ENCODE measurements around the gene RAPGEF4. TPM values are rescaled to one million over a fixed set of nuclear protein-coding genes. Genes with fewer than 3 reads are reported as not detected.

RAPGEF4 gene
- total RNA-seq, 2 donors from 2014 or later = 1.4 to 2.2 TPM

DNA sequence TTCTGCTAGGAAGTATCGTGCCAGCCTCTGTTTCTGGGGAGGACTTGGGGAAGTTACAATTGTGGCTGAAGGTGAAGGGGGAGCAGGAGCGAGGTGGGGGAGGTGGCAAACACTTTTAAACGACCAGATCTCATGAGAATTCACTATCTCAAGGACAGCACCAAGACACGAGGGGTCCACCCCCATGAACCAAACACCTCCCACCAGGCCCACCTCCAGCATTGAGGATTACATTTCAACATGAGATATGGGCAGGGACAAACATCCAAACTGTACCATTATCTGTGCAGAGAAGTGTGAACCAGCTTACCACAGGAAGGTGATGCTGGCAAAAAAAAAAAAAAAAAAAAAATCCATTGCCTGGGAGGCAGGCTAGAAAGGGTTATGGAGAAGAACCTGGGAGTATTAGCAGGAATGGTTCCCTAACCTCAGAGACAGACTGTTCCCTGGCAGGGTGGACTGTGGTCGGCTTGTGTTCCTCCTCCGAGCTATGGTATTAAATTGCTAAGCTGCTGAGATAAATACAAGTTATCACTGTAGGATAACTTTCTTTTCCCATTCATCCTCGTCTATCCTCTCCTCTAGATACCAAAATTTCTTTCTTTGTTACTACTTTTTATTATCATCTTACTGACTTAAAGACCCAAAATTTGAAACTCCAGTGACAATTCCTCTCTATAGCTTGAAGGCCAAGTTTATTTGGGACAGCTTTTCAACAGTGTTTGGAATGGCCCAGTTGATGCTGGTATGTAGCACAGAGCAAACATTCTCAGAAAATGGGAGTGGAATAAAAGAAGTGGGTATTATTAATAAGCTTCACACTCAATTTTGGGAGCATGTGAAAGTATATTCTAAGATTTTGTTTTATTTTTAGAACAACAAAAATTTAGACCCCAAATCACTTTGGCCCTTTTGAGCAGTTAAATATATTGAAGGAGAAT is 266.3 kb downstream of the RAPGEF4 start:
- Mint-ChIP-seq H3K4me3 (no peak overlapping the region), H3K36me3 (ENCODE audit: low read depth) (no peaks in the 10 kb centered on the region), H3K9me3 (peaks cover 4% of the 10 kb centered on the region), H3K4me1 (no peaks in the 10 kb centered on the region), H3K27me3 (peaks cover 21% of the 10 kb centered on the region), H3K27ac (no peak overlapping the region)
- ATAC-seq (replicated peaks) = no peak

- no peak for ATAC-seq (replicated peaks)
- Mint-ChIP-seq H3K36me3 (ENCODE audit: low read depth) (no peaks in the 10 kb centered on the region), H3K9me3 (peaks cover 3% of the 10 kb centered on the region), H3K27ac (no peak overlapping the region), H3K4me1 (no peaks in the 10 kb centered on the region), H3K27me3 (peaks cover 26% of the 10 kb centered on the region), H3K4me3 (no peak overlapping the region)
These were observed 267.3 kb downstream of the RAPGEF4 start for GRCh38 chr2:173002751-173003541.

- H3K4me1 Mint-ChIP-seq = no peaks in the 10 kb centered on the region
- H3K27ac Mint-ChIP-seq = no peak overlapping the region
- ATAC-seq (replicated peaks) = peak; percentile 46
- H3K9me3 Mint-ChIP-seq = no peaks in the 10 kb centered on the region
- H3K27me3 Mint-ChIP-seq = peaks cover 33% of the 10 kb centered on the region
- H3K4me3 Mint-ChIP-seq = no peak overlapping the region
- no peaks in the 10 kb centered on the region for H3K36me3 Mint-ChIP-seq (ENCODE audit: low read depth)
These were observed 273.1 kb downstream of the RAPGEF4 start for GRCh38 chr2:173008786-173009185.

DNA sequence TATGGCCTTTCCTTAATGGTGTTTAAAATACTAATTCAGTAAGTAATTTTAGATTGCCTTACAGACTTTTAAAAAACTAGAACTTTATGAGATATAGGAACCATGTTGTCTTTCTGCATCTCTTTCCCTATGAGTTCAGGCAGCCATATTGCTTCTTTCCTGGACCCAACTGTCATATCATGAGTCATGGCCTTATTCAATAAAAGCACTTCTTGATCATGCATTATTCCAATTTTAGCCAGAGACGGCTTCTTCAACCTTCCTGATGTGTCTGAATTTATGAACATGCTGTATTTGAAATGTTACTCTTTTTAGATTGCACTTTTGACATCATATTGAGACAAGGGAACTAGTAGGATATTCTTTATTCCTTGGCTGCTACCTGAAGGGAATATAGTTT is 274.6 kb downstream of the RAPGEF4 start:
- Mint-ChIP-seq H3K36me3 (ENCODE audit: low read depth) (no peaks in the 10 kb centered on the region), H3K4me3 (no peak overlapping the region), H3K27ac (no peak overlapping the region), H3K9me3 (no peaks in the 10 kb centered on the region), H3K27me3 (peaks cover 36% of the 10 kb centered on the region), H3K4me1 (no peaks in the 10 kb centered on the region)
- ATAC-seq (replicated peaks) = no peak

DNA sequence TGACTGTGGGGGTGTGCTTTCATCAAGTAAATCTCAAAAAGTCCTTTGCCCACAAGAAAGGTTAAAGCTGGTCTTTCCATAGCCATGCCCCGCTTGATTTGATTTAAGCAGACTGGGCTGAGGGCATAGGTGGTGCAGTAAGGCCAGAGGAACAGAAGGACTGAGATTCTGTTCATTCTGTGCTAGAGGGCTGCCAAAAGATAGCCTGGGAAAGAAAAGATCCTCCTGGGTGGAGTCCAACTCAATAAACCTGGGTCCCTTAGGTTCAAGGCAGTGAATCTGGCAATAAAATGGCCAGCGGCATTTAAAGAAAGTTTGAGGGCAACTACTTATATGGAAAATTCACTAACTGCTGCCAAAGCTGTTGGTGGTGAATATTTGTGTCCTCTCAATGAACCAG is 280.8 kb downstream of the RAPGEF4 start:
- Mint-ChIP-seq H3K4me3 (no peak overlapping the region), H3K4me1 (no peaks in the 10 kb centered on the region), H3K27ac (no peak overlapping the region), H3K36me3 (ENCODE audit: low read depth) (no peaks in the 10 kb centered on the region), H3K27me3 (peaks cover 11% of the 10 kb centered on the region), H3K9me3 (no peaks in the 10 kb centered on the region)
- ATAC-seq (replicated peaks) = no peak

DNA sequence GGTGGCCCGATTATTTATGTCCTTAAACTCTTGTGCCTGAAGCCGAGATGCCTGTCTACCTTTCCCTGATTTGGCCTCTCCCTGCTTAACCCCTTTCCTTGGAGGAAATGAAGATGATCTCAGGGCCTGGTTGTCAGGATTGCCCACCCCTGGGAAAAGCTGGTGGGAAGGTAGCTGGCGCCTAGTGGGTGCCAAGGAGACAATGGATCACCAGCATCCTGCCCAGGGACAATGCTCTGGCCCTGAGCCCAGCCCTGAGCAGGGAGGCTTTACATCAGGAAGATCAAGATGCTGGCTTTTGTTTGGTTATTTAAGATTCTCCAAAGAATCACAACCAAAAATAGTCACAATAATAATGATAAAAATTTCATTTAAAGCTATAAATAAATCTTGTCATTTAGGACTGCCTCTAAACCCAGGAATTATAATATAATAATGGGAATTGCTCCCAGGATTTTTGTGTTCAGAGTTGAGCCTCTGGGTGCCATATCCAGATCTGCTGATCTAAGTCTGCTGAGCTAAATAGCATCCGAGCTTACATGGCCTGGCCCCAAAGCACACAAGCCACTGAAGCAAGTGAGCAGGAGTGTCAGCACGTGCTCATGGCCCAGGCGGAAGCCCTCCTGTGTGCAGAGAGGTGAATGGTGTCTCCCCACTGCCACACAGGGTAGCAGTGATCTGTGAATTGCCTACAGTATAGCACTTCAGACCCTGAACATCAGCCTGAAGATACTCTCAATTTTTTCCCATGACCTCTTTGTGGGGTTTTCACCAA is 282.2 kb downstream of the RAPGEF4 start:
- no peaks in the 10 kb centered on the region for H3K4me1 Mint-ChIP-seq
- H3K4me3 Mint-ChIP-seq = no peak overlapping the region
- no peak for ATAC-seq (replicated peaks)
- no peaks in the 10 kb centered on the region for H3K9me3 Mint-ChIP-seq
- peaks cover 3% of the 10 kb centered on the region for H3K27me3 Mint-ChIP-seq
- no peaks in the 10 kb centered on the region for H3K36me3 Mint-ChIP-seq (ENCODE audit: low read depth)
- no peak overlapping the region for H3K27ac Mint-ChIP-seq

- Mint-ChIP-seq H3K9me3 (no peaks in the 10 kb centered on the region), H3K4me1 (no peaks in the 10 kb centered on the region), H3K27ac (no peak overlapping the region), H3K36me3 (ENCODE audit: low read depth) (no peaks in the 10 kb centered on the region), H3K4me3 (no peak overlapping the region), H3K27me3 (no peaks in the 10 kb centered on the region)
- ATAC-seq (replicated peaks) = no peak
These were observed 284.1 kb downstream of the RAPGEF4 start for GRCh38 chr2:173019755-173020154.

GRCh38 chr2:173021939-173022371 is 286.3 kb downstream of the RAPGEF4 start:
- Mint-ChIP-seq H3K27ac (no peak overlapping the region), H3K4me3 (no peak overlapping the region), H3K4me1 (no peaks in the 10 kb centered on the region), H3K9me3 (no peaks in the 10 kb centered on the region), H3K36me3 (ENCODE audit: low read depth) (no peaks in the 10 kb centered on the region), H3K27me3 (peaks cover 3% of the 10 kb centered on the region)
- no peak for ATAC-seq (replicated peaks)

GRCh38 chr2:173023718-173024117 is 288.1 kb downstream of the RAPGEF4 start:
- Mint-ChIP-seq H3K27ac (no peak overlapping the region), H3K4me1 (peaks cover 5% of the 10 kb centered on the region), H3K36me3 (ENCODE audit: low read depth) (no peaks in the 10 kb centered on the region), H3K4me3 (no peak overlapping the region), H3K27me3 (peaks cover 8% of the 10 kb centered on the region), H3K9me3 (no peaks in the 10 kb centered on the region)
- ATAC-seq (replicated peaks) = no peak

DNA sequence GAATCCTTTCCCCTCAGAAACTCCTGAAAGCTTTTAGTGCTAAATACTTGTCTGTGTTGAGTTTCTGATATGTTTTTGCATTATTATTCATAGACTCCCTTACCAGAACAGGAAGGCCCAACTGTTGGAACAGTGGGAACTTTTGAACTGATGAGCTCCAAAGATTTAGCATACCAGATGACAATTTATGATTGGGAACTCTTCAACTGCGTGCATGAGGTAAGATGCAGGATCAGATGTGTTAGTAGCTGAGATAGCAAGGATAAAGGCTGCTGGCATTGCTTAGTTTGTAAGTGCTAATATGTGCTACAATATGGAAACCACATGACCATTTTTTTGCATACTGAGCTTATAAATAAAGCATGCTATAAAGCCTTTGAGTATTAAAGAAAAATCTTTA is 290.8 kb downstream of the RAPGEF4 start:
- H3K9me3 Mint-ChIP-seq = no peaks in the 10 kb centered on the region
- H3K27ac Mint-ChIP-seq = no peak overlapping the region
- H3K4me3 Mint-ChIP-seq = no peak overlapping the region
- H3K36me3 Mint-ChIP-seq (ENCODE audit: low read depth) = no peaks in the 10 kb centered on the region
- no peak for ATAC-seq (replicated peaks)
- peaks cover 22% of the 10 kb centered on the region for H3K27me3 Mint-ChIP-seq
- H3K4me1 Mint-ChIP-seq = peaks cover 5% of the 10 kb centered on the region

DNA sequence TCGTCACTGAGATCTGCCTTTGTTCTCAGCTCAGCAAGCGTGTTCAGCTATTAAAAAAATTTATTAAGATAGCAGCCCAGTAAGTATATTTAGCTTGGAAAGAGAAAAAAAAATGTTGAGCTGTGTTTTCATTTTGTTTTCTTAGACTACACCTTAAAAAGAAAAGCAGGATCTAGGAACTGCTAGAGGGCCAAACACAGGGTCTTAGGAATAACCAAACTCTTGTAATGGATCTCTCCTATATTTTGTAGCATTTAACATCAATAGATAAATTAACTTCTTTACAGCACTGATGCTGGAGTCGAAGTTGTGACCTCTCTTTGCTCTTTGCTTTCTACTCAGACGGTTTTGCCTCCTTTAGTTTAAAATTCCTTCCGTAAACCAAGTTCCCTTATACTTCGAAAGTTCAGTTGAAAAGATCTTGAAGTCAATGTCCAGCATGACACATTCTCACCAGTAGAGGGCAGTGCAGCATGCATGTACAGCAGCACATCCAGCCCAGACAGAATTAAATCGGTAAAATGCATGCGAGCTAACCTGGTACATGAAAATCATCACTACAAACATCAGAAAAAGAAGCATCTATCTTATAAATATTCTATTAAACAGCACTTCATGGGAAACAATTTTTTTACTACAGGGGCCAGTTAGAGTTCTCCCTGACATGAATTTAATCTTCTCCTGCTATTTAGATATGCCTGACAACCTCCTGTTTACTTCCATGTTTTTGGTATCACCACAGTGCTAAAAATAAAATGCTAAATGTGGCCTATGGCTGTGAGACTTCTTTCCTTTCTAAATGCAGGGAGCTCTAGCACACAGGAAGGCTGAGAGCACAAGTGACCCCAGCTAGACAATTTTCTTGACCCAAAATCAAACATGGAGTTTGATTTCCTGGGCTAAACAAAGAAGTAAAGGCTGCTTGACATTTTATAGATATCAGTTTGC is 291.8 kb downstream of the RAPGEF4 start:
- no peak overlapping the region for H3K4me3 Mint-ChIP-seq
- no peaks in the 10 kb centered on the region for H3K36me3 Mint-ChIP-seq (ENCODE audit: low read depth)
- H3K4me1 Mint-ChIP-seq = peaks cover 5% of the 10 kb centered on the region
- ATAC-seq (replicated peaks) = peak; percentile 44
- H3K9me3 Mint-ChIP-seq = no peaks in the 10 kb centered on the region
- H3K27ac Mint-ChIP-seq = no peak overlapping the region
- H3K27me3 Mint-ChIP-seq = peaks cover 26% of the 10 kb centered on the region

DNA sequence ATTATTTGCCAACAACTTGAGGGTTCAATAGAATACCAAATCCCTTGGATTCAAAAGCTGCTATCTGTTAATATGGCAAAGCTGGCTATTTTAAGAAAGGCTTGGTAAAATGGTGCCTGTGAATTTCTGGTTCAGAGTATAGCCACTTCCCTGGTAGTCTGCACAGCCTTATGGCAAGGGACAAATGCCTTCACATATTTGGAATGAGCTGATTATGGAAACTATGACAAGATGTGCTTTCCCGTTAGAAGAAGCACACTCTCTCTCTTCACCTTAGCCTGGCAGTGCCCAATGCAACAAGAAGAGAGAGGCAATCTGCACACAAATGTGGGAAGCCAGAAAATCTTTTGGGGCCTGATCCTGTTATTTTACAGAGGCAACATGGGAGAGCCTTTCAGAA is 292.5 kb downstream of the RAPGEF4 start:
- Mint-ChIP-seq H3K27me3 (peaks cover 29% of the 10 kb centered on the region), H3K9me3 (no peaks in the 10 kb centered on the region), H3K4me3 (no peak overlapping the region), H3K4me1 (peaks cover 5% of the 10 kb centered on the region), H3K36me3 (ENCODE audit: low read depth) (no peaks in the 10 kb centered on the region), H3K27ac (no peak overlapping the region)
- no peak for ATAC-seq (replicated peaks)

DNA sequence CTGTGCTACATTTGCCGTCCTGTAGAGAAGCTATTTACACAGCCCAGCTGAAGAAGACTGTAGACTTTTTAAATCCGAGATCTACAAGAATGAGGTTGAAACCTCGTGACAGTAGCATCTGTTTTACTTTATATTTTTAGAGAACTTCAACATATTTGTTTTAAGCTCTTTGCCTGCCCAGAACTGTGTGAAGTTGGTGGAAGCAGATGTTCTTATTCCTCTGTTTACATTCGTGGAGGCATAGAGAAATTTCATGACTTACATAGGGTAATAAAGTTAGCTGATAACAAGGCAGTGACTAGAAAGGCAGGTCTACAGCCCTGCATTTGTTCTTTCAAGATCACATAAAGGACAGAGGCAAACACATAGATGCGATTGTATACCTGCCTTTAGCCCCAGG is 293.0 kb downstream of the RAPGEF4 start:
- Mint-ChIP-seq H3K4me1 (peaks cover 5% of the 10 kb centered on the region), H3K27me3 (peaks cover 29% of the 10 kb centered on the region), H3K27ac (no peak overlapping the region), H3K9me3 (no peaks in the 10 kb centered on the region), H3K4me3 (no peak overlapping the region), H3K36me3 (ENCODE audit: low read depth) (no peaks in the 10 kb centered on the region)
- no peak for ATAC-seq (replicated peaks)
